ENCODE measurements around the gene RNF123. TPM values are rescaled to one million over a fixed set of nuclear protein-coding genes. Genes with fewer than 3 reads are reported as not detected.
A peak's percentile ranks its signal among the peaks of the same experiment; 100 is the strongest.
"Not testable (repeated sequence)": the region's sequence is repeated elsewhere in the genome, so short reads cannot be mapped to it uniquely, and the experiment has no call there.

RNF123 gene
- total RNA-seq, 1 experiment from 2014 or later, result 40.6 TPM

DNA sequence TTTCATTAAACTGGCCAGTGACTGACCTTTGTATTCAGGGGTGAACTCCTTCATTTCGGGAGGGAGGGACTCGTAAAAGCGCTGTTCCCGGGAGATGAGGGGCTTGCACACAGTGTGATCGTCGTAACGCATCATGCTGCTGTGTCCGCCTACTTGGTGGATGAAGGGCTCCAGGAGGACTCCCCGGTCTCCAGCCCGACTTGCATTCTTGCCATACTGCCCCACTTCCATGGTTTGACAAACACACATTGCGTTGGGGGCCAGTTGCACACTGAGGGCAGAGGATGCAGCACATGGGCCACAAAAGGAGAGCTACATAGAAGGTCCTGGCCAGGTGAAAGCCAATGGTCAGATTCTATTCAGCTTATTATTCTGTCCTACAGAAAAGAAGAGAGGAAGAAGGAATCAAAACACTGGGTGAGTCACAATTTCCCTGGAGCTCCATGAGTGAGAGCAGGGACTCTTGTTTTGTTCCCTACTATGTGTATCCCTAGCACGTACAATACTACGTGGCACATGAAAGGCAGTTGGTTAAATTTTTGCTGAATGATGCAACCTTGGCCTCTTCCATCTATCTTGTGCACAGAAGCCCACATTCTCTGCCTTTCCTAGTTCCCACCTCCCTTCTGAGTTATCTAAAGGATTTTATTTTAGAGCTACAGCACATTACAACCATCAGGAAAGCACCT lies 58.6 kb downstream of the RNF123 start:
- Histone ChIP-seq H3K56ac (ENCODE audit: insufficient read length, low read depth, low read length) (no peak overlapping the region), H4K91ac (ENCODE audit: insufficient read length, low read depth, low read length) (no peak overlapping the region), H3K27me3 (ENCODE audit: insufficient read depth, low read length) (no peaks in the 10 kb centered on the region; the same call in 1 of the 2 replicates), H3K4me1 (ENCODE audit: insufficient read depth, low read length) (no peaks in the 10 kb centered on the region), H3K27ac (ENCODE audit: insufficient read length, low read depth, low read length) (no peak overlapping the region), H4K8ac (replicated peaks; ENCODE audit: insufficient read length, low read depth, low read length) (no peak overlapping the region), H2BK120ac (ENCODE audit: low read depth, low read length, poor library complexity, severe bottlenecking) (no peak overlapping the region), H3K9me3 (ENCODE audit: control insufficient read depth, low read depth, low read length) (no peaks in the 10 kb centered on the region), H2AFZ (ENCODE audit: low read length) (no peak overlapping the region), H3T11ph (ENCODE audit: low read length) (no peak overlapping the region), H3K18ac (ENCODE audit: insufficient read length, low read depth, low read length) (no peak overlapping the region), H2BK12ac (ENCODE audit: insufficient read length, low read depth, low read length) (no peak overlapping the region), H2BK15ac (ENCODE audit: low read depth, low read length) (no peak overlapping the region), H2BK20ac (ENCODE audit: low read depth, low read length, poor library complexity, severe bottlenecking) (no peak overlapping the region), H3K79me2 (ENCODE audit: insufficient read depth, low read length) (no peaks in the 10 kb centered on the region; the same call in 1 of the 2 replicates), H4K20me1 (ENCODE audit: control insufficient read depth, insufficient read depth, insufficient read length) (no peaks in the 10 kb centered on the region), H2BK5ac (ENCODE audit: insufficient read length, low read length) (no peak overlapping the region), H3K9ac (ENCODE audit: extremely low read depth, insufficient read length, low read length) (no peak overlapping the region), H3K23me2 (ENCODE audit: insufficient read length, low read depth, low read length, poor library complexity, severe bottlenecking) (no peaks in the 10 kb centered on the region), H3K23ac (ENCODE audit: insufficient read length, low read depth, low read length) (no peak overlapping the region), H3K4ac (ENCODE audit: low read depth, low read length) (no peak overlapping the region), H3K79me1 (ENCODE audit: insufficient read depth, low read depth, low read length, poor library complexity, severe bottlenecking) (peaks cover 7% of the 10 kb centered on the region), H4K5ac (ENCODE audit: insufficient read length, low read depth, low read length) (no peak overlapping the region), H2AK5ac (ENCODE audit: insufficient read length, low read length) (no peak overlapping the region), H3K14ac (ENCODE audit: insufficient read depth, low read length) (no peak overlapping the region), H3K4me2 (ENCODE audit: insufficient read depth, insufficient read length, low read length) (no peak overlapping the region)
- no peaks in the 10 kb centered on the region for H3K27me3 Mint-ChIP-seq (ENCODE audit: low read depth)
- H3K4me3 Mint-ChIP-seq, result no peak overlapping the region
- WGBS (ENCODE audit: extremely low coverage, insufficient read length, low lambda C conversion rate), result no CpG with 5 or more reads among the region's 13 CpGs
- H3K27ac Mint-ChIP-seq, result peak overlapping the region in 2 of 3 experiments; percentile 12 to 39; a peak in 2 of 7 replicates
- no peak for TF ChIP-seq CTCF (conservative IDR thresholded peaks at IDR 0.05)
- DNase-seq, result no peak
- no peaks in the 10 kb centered on the region for H3K9me3 Mint-ChIP-seq
- H3K36me3 Mint-ChIP-seq (ENCODE audit: insufficient read depth in 1 of 3, low read depth in 3 of 3), result peaks cover 3 to 20% (median 8%) of the 10 kb centered on the region in 3 experiments; a peak in 5 of 7 replicates
- peaks cover 0 to 4% of the 10 kb centered on the region in 2 experiments; a peak in 2 of 4 replicates for H3K4me1 Mint-ChIP-seq

- not testable (repeated sequence) for H3K79me2 ChIP-seq (ENCODE audit: insufficient read depth, low read length); H3K4me2 ChIP-seq (ENCODE audit: insufficient read depth, insufficient read length, low read length); H3K4me3 Mint-ChIP-seq
These were observed 59.5 kb downstream of the RNF123 start for GRCh38 chr3:49748874-49749273.

More at GRCh38 chr3:49748874-49749273, 59.5 kb downstream of the RNF123 start:
- H4K20me1 ChIP-seq (ENCODE audit: control insufficient read depth, insufficient read depth, insufficient read length); H3K23me2 ChIP-seq (ENCODE audit: insufficient read length, low read depth, low read length, poor library complexity, severe bottlenecking); H3K18ac ChIP-seq (ENCODE audit: insufficient read length, low read depth, low read length); H3K9me3 Mint-ChIP-seq; H4K8ac ChIP-seq (replicated peaks; ENCODE audit: insufficient read length, low read depth, low read length); H4K91ac ChIP-seq (ENCODE audit: insufficient read length, low read depth, low read length); H2BK20ac ChIP-seq (ENCODE audit: low read depth, low read length, poor library complexity, severe bottlenecking); H3K4ac ChIP-seq (ENCODE audit: low read depth, low read length); H3K27ac ChIP-seq (ENCODE audit: insufficient read length, low read depth, low read length); H3K4me1 ChIP-seq (ENCODE audit: insufficient read depth, low read length); H2AK5ac ChIP-seq (ENCODE audit: insufficient read length, low read length); H4K5ac ChIP-seq (ENCODE audit: insufficient read length, low read depth, low read length); H3K9ac ChIP-seq (ENCODE audit: extremely low read depth, insufficient read length, low read length); H3K23ac ChIP-seq (ENCODE audit: insufficient read length, low read depth, low read length); H2BK12ac ChIP-seq (ENCODE audit: insufficient read length, low read depth, low read length); H3K14ac ChIP-seq (ENCODE audit: insufficient read depth, low read length); H3K27me3 ChIP-seq (ENCODE audit: insufficient read depth, low read length); H2BK120ac ChIP-seq (ENCODE audit: low read depth, low read length, poor library complexity, severe bottlenecking); H3K9me3 ChIP-seq (ENCODE audit: control insufficient read depth, low read depth, low read length); H2BK5ac ChIP-seq (ENCODE audit: insufficient read length, low read length); H3K27me3 Mint-ChIP-seq (ENCODE audit: low read depth); H3K27ac Mint-ChIP-seq; H2AFZ ChIP-seq (ENCODE audit: low read length); H2BK15ac ChIP-seq (ENCODE audit: low read depth, low read length); H3T11ph ChIP-seq (ENCODE audit: low read length); DNase-seq; H3K56ac ChIP-seq (ENCODE audit: insufficient read length, low read depth, low read length); H3K4me1 Mint-ChIP-seq; H3K79me1 ChIP-seq (ENCODE audit: insufficient read depth, low read depth, low read length, poor library complexity, severe bottlenecking): not testable (repeated sequence)
- WGBS (ENCODE audit: extremely low coverage, insufficient read length, low lambda C conversion rate), result no CpG with 5 or more reads among the region's 5 CpGs
- H3K36me3 Mint-ChIP-seq (ENCODE audit: insufficient read depth in 1 of 3, low read depth in 3 of 3), result peaks cover 3 to 23% (median 5%) of the 10 kb centered on the region in 3 experiments; a peak in 5 of 7 replicates

Measured in H9 (cell line).